GM12801 (cell line): ENCODE data around the gene TSSK6.

Experiments used
- CTCF ChIP-seq: IDR thresholded peaks from one replicate; pipeline ENCODE4 v1.5.1; 2011; ENCODE audit warnings: control low read depth; ENCODE audit not compliant: insufficient read length; ENCODE audit errors: extremely low read depth

TSSK6 gene

DNA sequence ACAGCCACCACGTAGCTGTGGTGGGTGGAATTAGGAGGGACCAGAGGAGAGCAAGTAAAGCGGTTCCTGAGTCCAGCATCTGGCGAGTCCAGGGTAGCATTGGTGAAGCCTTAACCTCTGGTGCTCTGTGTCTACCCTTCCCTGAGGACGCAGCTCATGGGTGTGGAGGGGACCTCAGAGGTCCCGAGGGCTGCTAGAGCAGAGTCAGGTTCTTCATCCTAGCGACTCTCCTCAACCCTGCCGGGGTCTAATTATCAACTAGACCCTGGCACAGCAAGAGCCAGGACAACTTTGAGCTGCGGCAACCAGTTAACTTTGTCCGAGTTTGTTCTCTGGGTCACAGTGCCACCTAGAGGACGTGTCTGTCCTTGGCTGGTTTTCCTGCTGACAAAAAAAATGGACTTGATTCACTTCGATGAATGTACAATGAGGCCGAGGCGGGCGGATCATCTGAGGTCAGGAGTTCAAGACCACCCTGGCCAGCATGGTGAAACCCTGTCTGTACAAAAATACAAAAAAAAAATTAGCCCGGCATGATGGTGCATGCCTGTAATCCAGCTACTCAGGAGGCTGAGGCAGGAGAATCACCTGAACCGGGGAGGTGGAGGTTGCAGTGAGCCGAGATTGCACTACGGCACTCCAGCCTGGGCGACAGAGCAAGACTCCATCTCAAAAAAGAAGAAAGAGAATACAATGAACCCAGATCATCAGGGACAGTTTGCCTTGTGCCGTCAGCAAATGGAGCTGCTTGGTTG, 25.0 kb downstream of the TSSK6 start:
- no peak for TF ChIP-seq CTCF

GRCh38 chr19:19489804-19490204, 25.5 kb downstream of the TSSK6 start:
- no peak for TF ChIP-seq CTCF

- no peak for TF ChIP-seq CTCF
These were observed 26.3 kb downstream of the TSSK6 start for GRCh38 chr19:19488875-19489690.

DNA sequence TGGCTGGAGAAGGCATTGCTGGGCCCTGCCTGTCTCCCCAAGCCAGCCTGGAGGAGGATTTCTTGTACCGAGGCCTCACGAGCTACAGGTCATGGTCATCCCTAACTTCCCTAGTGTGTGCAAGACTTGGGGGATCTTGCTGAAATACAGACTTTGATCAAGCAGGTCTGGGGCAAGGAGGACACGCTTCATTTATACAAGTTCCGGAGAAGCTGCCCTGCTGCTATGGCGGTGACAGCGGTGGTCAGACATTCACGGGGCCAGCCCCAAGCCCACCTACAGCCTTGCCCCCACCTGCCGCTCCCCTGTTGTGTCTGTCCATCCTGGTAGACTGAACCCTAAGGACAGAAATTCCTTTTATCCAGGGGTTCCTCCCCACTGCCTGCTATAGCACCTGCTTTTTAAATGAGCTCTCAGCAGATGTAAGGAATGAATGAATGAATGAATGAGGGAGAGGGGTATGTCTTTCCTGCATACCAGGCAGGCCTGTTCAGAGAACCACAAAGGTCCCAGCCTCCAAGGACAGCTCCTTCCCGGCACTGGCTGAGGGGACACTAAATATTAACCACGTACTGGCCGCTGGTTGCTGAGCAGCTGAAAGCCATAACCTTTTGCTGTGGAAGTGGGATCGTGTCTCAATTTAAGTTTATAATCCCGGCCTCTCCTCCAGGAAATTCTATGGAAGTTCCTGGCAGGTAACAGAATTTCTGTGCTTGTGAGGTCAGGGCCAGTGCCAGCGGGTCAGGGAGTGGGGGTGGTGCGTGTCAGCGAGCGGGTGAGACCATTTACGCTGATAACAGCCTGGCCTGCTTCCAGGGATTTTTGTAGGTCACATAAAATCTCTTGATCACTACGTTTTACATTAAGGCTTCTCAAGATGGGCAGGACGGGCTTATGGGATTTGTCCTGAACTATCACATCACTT, 27.1 kb downstream of the TSSK6 start:
- no peak for TF ChIP-seq CTCF

GRCh38 chr19:19487077-19487949, 28.0 kb downstream of the TSSK6 start:
- no peak for TF ChIP-seq CTCF

GRCh38 chr19:19486343-19487076, 28.8 kb downstream of the TSSK6 start:
- TF ChIP-seq CTCF = no peak
